Measurements from ENCODE around the gene QSOX2.

Gene QSOX2

GRCh38 chr9:136235709-136236455, 9.7 kb downstream of the QSOX2 start:
- no peak for DNase-seq

GRCh38 chr9:136235171-136235570, 10.4 kb downstream of the QSOX2 start:
- DNase-seq: no peak

DNA sequence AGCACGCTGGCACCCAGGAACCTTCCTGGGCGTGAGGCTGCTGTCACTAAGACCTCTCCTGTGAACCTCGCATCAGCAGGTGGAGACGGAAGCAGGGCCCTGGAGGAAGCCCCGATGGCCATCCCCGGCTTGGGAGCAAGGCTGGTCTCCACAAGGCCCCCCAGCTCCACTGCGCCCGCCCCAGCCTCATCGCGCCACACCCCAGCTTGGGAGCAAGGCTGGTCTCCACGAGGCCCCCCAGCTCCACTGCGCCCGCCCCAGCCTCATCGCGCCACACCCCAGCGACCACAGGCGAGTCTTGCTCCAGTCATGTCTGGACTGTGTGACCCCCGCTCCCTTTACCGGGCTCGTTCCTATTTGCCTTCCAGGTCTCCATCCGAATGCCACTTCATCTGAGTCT, 11.0 kb downstream of the QSOX2 start:
- DNase-seq: no peak

GRCh38 chr9:136233868-136234267, 11.7 kb downstream of the QSOX2 start:
- DNase-seq: no peak

GRCh38 chr9:136233411-136233810, 12.2 kb downstream of the QSOX2 start:
- no peak for DNase-seq

- no peak for DNase-seq
These were observed 12.6 kb downstream of the QSOX2 start for GRCh38 chr9:136232969-136233368.

- DNase-seq: peak; percentile 45
These were observed 13.9 kb downstream of the QSOX2 start for GRCh38 chr9:136231478-136232297.

DNA sequence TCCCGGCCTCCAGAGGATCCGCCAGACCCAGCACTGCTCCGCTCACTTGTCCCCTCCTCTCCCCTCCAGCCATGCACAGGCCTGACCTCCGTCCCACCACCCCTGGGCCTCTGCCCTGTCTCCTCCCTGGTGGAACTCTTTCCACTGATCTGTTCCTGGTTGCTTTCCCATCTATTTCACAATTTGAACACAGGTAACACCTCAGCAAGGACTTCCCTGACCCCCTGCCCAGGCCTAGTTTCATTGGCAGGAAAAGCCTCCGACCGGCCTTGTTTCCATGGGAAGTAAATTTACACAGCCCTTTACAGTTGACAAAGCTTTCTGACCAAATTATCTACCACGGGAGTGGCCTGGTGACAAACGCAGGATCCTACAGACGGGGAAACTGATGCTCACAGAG, 14.8 kb downstream of the QSOX2 start:
- DNase-seq: no peak

GRCh38 chr9:136230365-136230764, 15.2 kb downstream of the QSOX2 start:
- no peak for DNase-seq

DNA sequence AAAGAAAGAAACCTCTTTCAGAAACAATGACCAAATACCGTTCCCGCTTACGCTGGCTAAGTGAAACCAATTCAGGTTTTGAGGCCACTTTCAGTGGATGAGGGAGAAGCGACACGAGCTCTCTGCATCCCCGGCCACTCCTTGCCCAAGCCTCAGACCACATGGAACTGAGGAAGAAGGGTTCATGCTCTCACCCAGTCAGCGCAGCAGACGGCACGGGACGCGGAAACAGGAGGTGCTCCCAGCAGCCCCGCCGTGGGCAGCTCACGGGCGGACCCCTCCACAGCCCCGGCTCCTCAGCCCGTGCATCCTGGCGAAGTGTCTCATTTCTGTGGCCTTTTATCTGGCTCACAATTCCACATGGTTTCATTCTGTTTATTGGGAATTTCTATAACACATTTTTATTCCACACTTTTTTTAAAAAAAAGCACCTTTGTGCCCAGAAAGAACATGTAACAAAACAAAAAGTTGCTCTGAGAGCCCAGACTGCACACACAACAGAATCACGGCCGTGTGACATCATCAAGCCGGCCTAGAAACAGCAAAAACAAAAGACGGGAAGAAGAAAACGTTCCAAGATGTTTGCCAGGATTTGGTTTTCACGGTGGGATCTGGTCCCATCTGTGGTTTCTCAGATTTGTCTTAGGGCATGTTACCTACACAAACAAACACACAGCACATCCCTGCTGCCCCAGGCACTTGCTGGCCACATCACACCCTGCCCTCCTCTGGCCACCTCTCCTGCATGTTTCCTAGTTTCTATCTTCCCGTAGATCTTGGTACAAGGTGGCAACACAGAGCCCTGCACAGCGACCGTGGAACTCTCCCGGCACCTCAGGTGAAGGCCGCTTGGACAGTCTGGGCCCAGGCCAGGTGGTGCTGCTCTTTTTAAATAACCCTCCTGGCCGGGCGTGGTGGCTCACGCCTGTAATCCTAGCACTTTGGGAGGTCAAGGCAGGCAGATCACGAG, 16.2 kb downstream of the QSOX2 start:
- no peak for DNase-seq

DNA sequence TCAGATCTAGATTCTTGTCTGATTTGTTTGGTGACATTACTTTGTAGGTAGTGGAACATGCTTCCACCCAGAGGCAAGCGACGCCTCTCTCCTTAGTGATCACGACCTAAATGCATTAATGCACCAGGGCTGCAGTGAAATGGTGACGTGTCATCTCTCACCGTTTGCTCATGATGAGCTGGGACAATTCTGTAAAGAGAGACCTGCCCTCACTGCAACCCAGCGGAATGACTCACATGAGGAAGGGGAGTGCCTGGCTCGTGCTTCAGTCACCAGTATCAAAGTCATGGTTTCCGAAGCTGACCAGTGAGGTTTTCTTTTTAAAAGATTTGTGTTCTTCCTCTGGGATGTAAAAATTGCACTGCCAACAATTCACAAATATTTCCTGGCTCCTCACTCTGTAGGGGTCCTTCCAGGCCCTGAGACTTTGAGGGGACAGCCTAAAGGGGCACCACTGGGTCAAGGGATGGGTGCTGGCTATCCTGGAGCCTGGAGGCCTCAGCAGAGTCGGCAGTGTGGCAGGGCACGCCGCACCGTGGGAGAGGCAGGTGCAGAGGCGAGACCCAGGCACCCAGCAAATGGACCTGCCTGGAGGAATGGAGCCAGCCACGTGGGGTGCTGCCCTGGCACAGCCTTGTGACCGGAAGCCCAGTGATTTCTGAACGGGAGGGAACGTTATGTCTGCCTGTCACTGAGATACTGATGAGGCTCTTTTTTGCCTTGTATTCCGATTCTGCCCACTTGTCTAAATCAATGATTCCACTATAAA, 17.3 kb downstream of the QSOX2 start:
- no peak for DNase-seq

- DNase-seq: no peak
These were observed 18.8 kb downstream of the QSOX2 start for GRCh38 chr9:136226680-136227407.

- DNase-seq: peak; percentile 81
These were observed 19.6 kb downstream of the QSOX2 start for GRCh38 chr9:136225748-136226679.

DNA sequence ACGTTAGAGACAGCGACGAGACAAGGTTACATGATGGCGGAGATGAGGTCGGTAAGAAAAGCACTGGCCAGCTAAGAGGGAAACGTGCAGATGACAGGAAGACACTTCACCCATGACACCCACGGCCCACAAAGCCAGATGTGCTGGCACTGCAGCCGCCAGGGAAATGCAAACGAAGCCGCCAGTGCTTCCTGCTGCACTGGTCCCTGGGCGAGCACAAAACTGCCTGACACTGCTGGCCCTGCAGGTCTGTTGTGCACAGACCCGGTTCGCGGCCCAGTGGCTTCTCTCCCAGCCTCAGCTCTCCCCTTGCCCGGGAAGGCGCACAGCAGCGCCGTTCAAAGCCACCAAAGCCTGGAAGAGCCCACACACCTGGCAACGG, 20.3 kb downstream of the QSOX2 start:
- DNase-seq: peak; percentile 72

DNA sequence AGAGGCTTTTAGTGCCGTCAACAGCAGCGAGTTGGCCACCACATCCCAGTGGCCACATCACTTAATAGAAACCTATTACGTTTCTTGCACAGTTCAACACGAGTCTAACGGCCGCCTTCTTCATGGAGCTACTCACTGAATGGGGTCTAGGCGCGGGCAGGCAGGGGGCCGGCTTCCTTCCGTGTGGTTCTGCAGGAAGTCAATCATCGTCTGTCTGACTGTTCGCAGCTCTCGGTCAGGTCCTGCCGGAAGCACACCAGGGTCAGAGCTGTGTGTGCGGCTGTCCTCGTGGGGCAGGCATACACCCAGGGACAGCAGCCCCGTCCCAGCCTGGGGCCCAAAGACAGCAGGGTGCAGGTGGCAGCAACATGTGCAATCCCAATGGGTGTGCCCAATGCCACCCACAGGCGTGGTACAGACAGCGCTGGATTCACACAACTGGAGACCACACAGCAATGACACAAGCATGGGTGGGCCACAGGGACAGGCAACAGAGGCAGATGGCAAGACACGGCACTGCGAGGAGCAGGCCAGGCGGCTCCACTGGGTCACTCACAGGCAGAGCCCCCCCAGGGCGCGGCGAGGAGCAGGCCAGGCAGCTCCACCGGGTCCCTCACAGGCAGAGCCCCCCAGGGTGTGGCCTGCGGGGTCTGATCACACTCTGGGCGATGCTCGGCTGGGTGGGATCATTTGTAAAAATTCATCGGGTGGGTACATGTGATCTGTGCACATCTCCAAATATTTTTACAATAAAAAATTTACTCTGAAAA, 21.6 kb downstream of the QSOX2 start:
- no peak for DNase-seq

GRCh38 chr9:136222906-136223285, 22.7 kb downstream of the QSOX2 start:
- DNase-seq: no peak

DNA sequence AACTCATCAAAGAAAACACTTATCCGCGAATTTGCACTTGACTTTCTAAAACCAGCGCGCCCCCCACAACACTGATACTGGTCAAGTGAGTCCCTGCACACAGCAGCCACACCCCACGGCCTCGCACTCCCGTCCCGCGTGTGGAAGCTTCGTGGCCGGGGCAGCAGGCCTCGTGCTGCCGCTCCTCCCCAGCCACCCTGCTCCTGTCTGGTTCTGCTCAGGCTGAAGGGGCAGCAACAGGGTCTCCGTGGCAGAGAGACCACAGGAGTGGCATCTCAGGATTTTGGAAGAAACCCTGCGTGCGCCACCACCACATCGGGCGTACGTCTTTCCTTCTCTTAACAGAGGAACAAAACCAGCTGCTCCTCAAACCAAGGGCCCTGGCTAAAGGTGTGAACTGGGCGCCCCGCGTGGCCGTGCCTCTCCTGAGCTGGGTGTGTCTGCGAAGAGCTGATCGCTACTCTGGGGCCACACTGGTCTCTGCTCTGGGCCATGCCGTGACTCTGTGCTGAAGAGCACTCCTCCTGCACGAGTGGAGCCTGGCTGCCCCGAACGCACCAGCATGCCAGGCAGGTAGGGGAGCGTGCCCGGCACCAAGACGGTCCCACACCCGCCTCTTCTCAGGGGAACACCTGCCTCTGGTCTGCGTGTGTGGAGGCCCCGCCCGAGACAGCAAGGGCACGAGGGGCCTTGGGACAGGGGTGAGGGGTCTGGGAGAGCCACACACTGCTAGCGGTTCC, 23.3 kb downstream of the QSOX2 start:
- no peak for DNase-seq

DNA sequence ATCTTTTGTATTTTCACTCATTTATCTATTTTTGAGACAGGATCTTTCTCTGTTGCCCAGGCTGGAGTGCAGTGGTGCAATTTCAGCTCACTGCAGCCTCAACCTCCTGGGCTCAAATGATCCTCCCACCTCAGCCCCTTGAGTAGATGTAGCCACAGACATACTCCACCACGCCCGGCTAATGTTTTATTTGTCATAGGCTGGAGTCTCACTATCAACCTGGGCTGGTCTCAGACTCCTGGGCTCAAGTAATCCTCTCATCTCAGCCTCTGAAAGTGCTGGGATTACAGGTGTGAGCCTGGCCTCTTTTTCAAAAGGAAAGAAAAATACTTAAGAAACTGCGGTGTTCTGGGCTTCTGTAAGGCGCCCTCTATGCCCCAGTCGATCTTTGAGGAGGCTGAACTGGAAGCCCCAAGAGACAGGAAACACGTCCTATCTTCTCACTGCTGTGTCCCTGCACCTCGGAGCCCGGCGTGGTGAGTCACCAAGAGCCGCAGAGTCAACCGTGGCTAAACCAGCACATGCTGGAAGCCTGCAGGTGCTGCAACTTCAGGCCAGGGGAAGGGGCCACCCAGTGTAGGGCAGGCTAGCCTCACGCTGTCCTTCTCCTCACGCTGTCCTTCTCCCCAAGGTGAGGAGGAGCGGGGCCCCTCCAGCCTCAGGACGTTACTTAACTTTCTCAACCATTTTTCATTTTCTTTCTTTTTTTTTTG, 25.4 kb downstream of the QSOX2 start:
- DNase-seq: no peak
